Colon (tissue), 2 donors: ENCODE results near the gene ACO2.
"Not testable (repeated sequence)": the region's sequence is repeated elsewhere in the genome, so short reads cannot be mapped to it uniquely, and the experiment has no call there.

Source experiments
- FAIRE-seq: peaks from 2 replicates; lab custom pipeline; 2012; peaks lifted over from hg19 to GRCh38; lab: Jason Lieb, UNC
- donor health status: control.
- donor health status: control.

Gene ACO2

DNA sequence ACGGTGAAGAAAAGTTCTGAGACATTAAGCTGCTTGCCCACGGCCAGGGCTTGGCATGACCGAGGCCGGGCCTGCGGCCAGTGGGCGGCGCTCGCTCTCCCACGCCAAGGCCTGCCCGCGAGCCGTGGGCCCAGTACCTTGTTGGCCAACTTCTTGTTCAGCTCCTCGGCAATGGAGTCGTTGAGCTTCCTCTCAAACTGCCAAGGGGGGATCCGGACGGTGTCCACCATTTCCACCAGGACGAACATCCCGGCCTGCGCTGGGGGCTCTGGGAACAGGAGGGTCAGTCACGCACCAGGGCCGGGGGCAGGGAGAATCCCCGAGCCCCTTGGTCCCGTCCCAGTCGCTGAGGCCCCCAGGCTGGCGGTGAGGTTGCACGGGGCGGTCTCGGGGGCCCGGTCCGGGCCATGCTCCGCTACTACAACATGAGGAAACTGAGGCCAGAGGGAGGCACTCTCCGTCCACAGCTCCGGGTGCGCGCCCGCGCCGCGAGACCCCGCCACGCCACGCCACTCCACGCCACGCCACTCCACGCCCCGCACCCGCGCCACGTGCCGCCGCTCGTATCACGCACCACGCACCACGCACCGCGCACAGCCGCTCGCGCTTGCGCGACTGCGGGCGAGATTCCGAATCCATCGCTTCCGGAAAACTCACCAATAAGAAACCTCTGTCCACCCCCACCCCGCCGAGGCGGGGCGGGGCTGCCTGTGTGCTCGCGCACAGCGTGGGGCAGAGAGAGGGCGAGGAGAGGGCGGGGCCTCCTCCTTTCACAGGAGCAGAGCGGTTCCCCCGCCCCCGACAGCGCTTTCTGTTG lies 75.1 kb downstream of the ACO2 start, which contains the start of gene POLR3H:
Gene POLR3H (minus strand): TSS at position 617 of the 817 bp plus-strand sequence. CDS start 369 bp downstream, at position 248.
- FAIRE-seq, result no peak

DNA sequence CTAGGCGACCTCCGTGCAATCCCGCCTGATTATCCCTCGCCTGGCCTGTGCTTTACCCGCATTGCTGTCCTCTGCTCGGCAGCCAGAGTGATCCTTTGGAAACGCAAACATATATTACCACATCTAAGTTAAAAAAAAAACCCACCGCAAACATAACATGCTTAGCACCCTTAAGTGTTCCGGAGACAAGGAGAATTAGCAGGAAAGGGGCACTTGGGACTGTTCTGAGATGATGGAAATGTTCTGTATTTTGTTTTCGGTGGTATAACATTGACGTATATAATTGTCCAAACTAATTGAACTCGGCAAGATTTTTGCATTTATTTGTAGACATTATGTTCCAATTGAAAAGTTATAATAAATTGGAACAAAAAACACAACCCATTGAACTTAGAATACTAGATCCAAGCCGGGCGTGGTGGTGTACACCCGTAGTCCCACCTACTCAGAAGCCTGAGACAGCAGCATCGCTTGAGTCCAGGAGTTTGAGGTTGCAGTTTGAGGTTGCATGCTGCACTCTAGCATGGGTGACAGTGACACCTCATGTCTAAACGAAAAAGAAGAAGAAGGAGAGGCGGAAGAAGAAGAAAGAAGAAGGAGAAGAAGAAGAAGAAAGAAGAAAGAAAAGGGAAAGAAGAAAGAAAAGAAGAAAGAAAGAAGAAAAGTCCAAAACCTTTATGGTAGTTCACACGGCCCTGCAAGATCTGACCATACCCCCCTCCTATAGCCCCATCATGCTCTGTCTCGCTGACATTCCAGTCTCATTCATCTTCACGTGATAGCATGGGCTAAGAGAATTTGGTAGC lies 76.0 kb downstream of the ACO2 start:
- no peak for FAIRE-seq

GRCh38 chr22:41548830-41549211 lies 79.9 kb downstream of the ACO2 start:
- FAIRE-seq, result no peak

DNA sequence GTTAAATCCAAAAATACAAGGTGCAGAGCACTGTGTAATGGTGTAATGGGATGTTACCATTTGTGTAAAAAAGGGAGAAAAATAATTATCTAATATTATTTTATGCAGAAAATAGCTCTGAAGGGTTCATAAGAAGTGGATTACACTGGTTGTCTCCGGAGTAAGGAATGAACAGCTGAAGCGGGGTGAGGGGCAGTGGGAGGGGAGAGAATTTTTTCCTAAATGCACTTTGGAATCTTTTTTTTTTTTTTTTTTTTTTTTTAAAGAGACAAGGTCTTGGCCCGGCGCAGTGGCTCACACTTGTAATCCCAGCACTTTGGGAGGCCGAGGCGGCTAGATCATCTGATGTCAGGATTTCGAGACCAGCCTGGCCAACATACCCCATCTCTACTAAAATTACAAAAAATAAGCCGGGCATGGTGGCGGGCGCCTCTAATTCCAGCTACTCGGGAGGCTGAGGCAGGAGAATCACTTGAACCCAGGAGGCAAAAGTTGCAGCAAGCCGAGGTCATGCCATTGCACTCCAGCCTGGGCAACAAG lies 82.1 kb downstream of the ACO2 start:
- no peak for FAIRE-seq

- FAIRE-seq, result no peak
These were observed 83.1 kb downstream of the ACO2 start for GRCh38 chr22:41551877-41552582.

GRCh38 chr22:41555325-41555982 lies 86.5 kb downstream of the ACO2 start:
- FAIRE-seq, result no peak

GRCh38 chr22:41556561-41556960 lies 87.6 kb downstream of the ACO2 start:
- no peak for FAIRE-seq

DNA sequence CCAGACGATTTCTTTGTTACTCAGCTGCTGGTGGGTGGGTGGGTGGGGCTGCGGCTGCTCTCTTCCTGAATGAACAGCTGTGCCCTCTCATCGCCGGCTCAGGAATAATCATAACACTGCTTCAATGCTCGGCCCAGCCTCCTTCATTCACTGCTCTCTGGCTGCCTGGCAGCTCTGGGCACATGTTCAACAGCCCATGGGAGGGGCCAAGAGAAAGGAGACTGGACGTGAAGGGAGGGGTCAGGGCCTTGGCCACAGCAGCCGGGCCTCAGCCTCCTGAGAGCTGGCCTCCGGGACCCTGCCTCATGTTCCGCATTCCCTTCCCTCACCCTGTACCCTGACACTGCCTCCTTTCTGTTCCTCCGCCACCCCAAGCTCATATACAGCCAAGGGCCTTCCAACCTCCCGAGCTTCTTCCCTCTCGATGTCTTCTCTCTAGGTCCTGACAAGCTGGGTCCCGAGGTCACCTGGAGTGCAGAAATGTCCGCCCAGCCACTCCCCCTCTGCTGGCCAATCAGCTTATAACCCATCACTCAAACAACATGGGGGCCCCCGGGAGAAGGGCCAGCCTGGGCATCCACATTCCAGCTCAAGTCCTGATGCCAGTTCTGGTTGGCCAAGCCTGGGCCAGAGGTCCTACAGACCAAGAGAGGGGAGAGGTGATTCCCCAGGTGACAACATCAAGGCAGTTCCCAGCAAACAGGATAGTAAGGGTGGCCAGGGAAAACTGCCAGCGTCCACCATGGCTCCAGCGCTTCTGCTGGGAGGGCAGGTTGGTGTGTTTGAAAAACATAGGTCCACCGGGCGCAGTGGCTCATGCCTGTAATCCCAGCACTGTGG lies 88.7 kb downstream of the ACO2 start:
- FAIRE-seq, result no peak

- not testable (repeated sequence) for FAIRE-seq
These were observed 89.3 kb downstream of the ACO2 start for GRCh38 chr22:41558241-41558630.

GRCh38 chr22:41560095-41560471 lies 91.2 kb downstream of the ACO2 start:
- no peak for FAIRE-seq

DNA sequence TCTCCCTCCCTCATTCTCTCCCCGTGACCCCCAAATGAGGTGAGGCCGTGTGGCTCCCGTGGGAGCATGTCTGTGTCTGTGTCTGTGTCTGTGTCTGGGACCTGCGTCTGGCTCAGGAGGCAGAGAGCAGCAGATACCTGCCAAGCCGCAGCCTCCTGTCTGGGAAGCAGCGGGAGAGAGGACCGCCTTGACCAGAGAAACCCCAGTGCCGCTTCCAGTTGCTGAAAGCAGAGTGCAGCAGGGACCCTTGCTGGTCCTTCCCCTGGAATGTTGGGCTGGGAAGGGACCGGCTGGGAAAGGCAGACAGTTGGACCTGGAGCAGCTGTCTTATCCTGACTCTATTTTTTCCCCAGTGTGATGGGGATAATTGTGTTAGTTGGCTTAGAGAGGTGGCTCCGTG lies 92.4 kb downstream of the ACO2 start:
- FAIRE-seq, result no peak

GRCh38 chr22:41561788-41562187 lies 92.9 kb downstream of the ACO2 start:
- FAIRE-seq, result no peak

DNA sequence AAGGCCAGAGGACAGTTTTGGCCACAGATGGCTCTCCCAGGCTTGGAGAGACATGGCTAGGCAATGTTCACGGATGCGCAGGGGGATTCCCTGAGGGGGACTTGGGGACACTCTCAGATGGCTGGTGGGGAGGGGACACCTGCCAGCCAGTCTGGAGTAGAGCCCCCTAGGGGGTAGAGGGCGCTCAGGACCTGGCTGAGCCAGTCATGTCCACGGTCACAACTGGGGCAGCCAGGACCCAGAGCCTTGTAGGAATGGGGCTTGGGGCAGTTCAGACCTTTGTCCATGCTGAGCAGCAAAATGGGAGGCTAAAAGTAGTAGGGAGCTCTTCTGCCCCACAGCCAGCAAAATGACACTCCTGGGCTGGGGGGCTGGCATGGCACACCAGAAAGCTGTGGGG lies 93.5 kb downstream of the ACO2 start:
- no peak for FAIRE-seq

DNA sequence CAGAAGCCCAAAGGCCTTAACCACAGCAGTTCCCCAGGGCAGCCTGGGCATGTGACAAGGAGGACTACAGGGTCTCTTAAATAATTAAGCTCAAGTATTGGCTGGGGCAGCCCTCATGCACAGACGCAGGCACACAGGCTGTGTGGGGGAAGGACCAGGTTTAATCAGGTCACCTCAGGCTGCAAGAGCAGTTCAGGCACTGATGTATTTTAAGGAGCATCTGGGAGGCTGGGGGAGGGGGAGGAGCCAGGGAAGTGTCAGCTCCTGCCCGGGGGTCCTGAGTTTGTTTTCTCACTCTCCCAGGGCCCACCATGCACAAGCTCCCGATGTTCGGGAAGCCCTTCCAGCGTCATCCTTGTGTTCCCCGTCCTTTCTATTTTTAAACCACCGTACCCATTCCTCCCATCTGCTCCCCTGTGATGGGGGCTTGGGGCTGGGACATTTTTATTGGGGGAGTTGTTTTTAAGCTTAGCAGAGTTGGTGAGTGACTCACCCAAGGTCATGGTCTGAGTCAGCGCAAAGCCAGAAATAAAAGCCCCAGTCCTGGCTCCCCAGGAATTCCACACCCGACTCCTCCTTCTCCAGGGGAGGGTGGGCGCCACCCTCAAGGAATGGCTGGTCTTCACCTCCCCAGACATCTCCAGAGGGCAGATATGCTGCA lies 94.3 kb downstream of the ACO2 start:
- no peak for FAIRE-seq

GRCh38 chr22:41564563-41564962 lies 95.6 kb downstream of the ACO2 start:
- FAIRE-seq, result no peak

- FAIRE-seq, result no peak
These were observed 96.6 kb downstream of the ACO2 start for GRCh38 chr22:41565403-41566054.

DNA sequence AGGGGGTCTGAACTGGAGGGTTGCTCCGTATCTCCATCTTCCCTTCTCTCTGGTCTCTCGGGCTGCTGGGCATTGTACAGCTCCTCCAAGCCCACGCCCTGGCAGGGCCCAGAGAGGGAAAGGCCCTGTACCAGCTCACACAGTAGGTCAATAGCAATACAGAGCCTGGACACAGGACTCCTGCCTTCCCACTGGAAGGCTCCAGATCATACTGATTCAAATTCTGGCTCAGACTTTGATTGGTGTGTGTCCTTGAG lies 98.5 kb downstream of the ACO2 start:
- FAIRE-seq, result no peak

GRCh38 chr22:41568811-41569210 lies 99.9 kb downstream of the ACO2 start:
- FAIRE-seq, result no peak

DNA sequence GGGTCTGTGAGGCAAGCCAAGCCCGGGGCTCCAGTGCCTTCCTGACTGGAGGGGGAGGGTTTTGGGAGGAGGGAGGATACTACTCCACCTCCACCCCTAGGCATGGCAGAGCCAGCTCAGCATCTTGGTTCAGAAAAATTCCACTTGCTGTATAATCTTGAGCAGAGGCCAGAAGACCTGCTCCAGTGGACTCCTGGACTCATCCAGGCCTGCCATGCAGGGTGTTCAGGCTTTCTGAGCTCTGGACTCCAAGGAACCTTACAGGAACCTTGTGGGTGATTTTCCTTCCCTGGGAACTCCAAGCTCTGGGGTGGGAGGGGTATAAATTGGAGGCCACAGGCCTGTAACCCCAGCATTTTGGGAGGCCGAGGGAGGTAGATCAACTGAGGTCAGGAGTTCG lies 101.3 kb downstream of the ACO2 start:
- FAIRE-seq, result no peak

GRCh38 chr22:41571786-41572185 lies 102.9 kb downstream of the ACO2 start:
- no peak for FAIRE-seq
